Diencephalon (tissue), 1 donor: Measurements from ENCODE around the gene HTR5A. TPM values are rescaled to one million over a fixed set of nuclear protein-coding genes. Genes with fewer than 3 reads are reported as not detected.

ENCODE experiments used
- small RNA-seq: library from RNA; depleted of rRNA; stranded (forward); fragments of <200 nt; gene quantifications from one replicate; pipeline ENCODE3, GENCODE V24; 2014
- total RNA-seq: library from RNA; depleted of rRNA; stranded (reverse); fragments of >200 nt; gene quantifications from one replicate; pipeline ENCODE4 v1.2.3, GENCODE V29; 2014

Gene HTR5A
- 2.5 TPM for total RNA-seq

GRCh38 chr7:155069992-155070751, at the start of gene HTR5A:
Gene HTR5A (plus strand): TSS chr7:155070324. CDS start chr7:155070900, 576 bp downstream.

Small RNAs within 50 kb of the gene (small RNA-seq; reads per million reads assigned to genes)
- not detected for gene AC092628.1

Other genes starting within 250 kb of the HTR5A start
- gene PAXIP1, start 67.2 kb upstream of the HTR5A start, total RNA-seq = 11.3 TPM
- 75.0 TPM for gene INSIG1, start 227.6 kb downstream of the HTR5A start, total RNA-seq